NT2/D1 (cell line): ENCODE results near the gene SGK1.

Experiments used
- SUZ12 ChIP-seq: IDR thresholded peaks from 2 replicates; pipeline ENCODE4 v1.6.1; 2011; ENCODE audit not compliant: insufficient read length, insufficient read depth; ENCODE audit errors: extremely low read depth
- YY1 ChIP-seq: IDR thresholded peaks from 2 replicates; pipeline ENCODE4 v1.6.1; 2011; ENCODE audit not compliant: insufficient read length, insufficient read depth
- ZNF274 ChIP-seq: IDR thresholded peaks from 2 replicates; pipeline ENCODE4 v1.6.1; 2011; ENCODE audit warnings: mild to moderate bottlenecking, low read depth, low read length

GRCh38 chr6:134168590-134169208 is 149.2 kb downstream of the SGK1 start:
- TF ChIP-seq SUZ12 (no peak), ZNF274 (no peak), YY1 (no peak)
